Gastrocnemius medialis (tissue), 4 donors: Measurements from ENCODE around the gene CTDSPL. TPM values are rescaled to one million over a fixed set of nuclear protein-coding genes. Genes with fewer than 3 reads are reported as not detected.
A peak's percentile ranks its signal among the peaks of the same experiment; 100 is the strongest.

ENCODE experiments used
- ATAC-seq, 2 donors: fragments of 150-250 bp; one replicate each; pipeline ENCODE4 v1.9.1; 2016
- DNase-seq, 2 donors: peaks; one replicate each; pipeline ENCODE4 v3.0.0-alpha.2; 2019
- H3K27ac ChIP-seq, 4 donors: fragments of 200-600 bp; sonication (generic); 1 replicate in 1 of 4; 2 replicates in 3 of 4; pipeline ENCODE4 v1.5.1; 2016 to 2018; ENCODE audit warnings: mild to moderate bottlenecking in 2 of 4, moderate library complexity in 1 of 4
- H3K27me3 ChIP-seq, 3 donors: fragments of 200-600 bp; sonication (generic) in 2 of 3; 1 replicate in 1 of 3; 2 replicates in 2 of 3; pipeline versions ENCODE4 v1.5.1 to v1.6.0; 2016 to 2019; ENCODE audit warnings: mild to moderate bottlenecking in 1 of 3, moderate library complexity in 1 of 3
- H3K36me3 ChIP-seq, 2 donors: fragments of 200-600 bp; sonication (generic) in 1 of 2; one replicate each; pipeline ENCODE4 v1.5.1; 2017 to 2018
- H3K4me1 ChIP-seq, 2 donors: fragments of 200-600 bp; sonication (generic) in 1 of 2; one replicate each; pipeline ENCODE4 v1.5.1; 2016 to 2017; ENCODE audit warnings: mild to moderate bottlenecking in 2 of 2
- H3K4me3 ChIP-seq, 4 donors: fragments of 200-600 bp; sonication (generic) in 3 of 4; 1 replicate in 1 of 4; 2 replicates in 3 of 4; pipeline ENCODE4 v1.5.1; 2016 to 2019; ENCODE audit warnings: mild to moderate bottlenecking in 2 of 4
- H3K9me3 ChIP-seq, 3 donors: fragments of 200-600 bp; sonication (generic) in 2 of 3; 1 replicate in 1 of 3; 2 replicates in 2 of 3; pipeline ENCODE4 v1.5.1; 2016 to 2019
- CTCF ChIP-seq, 5 experiments: fragments of 450-650 bp in 3 of 5; fragments of 200-600 bp in 2 of 5; sonication (generic) in 2 of 5; IDR thresholded peaks in 4 of 5; conservative IDR thresholded peaks in 1 of 5; 1 replicate in 4 of 5; 2 replicates in 1 of 5; pipeline ENCODE4 v1.5.1; 2016 to 2019; ENCODE audit warnings: antibody characterized with exemption in 5 of 5, mild to moderate bottlenecking in 3 of 5, moderate library complexity in 3 of 5
- POLR2A ChIP-seq, 2 donors: fragments of 450-650 bp; IDR thresholded peaks; one replicate each; pipeline ENCODE4 v1.6.1; 2017; ENCODE audit warnings: antibody characterized with exemption in 2 of 2, mild to moderate bottlenecking in 2 of 2, moderate library complexity in 2 of 2
- in situ Hi-C, 4 donors: fragments of 200-750 bp; cut with MboI; loops; one replicate each; pipeline versions ENCODE4 v1.15.0 to v1.8.0; 2017; ENCODE audit warnings: low sequenced_read_pairs in 4 of 4
- intact Hi-C: fragments of 100-400 bp; cut with DNase I; formaldehyde crosslinking; loops from one replicate; pipeline ENCODE4 v1.15.1; 2023; ENCODE audit warnings: low total_unique reads
- total RNA-seq, 4 donors: library from RNA; depleted of rRNA; stranded (reverse); fragments of >200 nt; gene quantifications; one replicate each; pipeline versions ENCODE4 v1.1.0 to v1.2.3, GENCODE V29; 2016

CTDSPL gene
- total RNA-seq, 4 donors from 2014 or later, result 12.1 to 23.1 (median 14.6) TPM

- peaks cover 6 to 17% of the 10 kb centered on the region in 2 donors for H3K4me1 ChIP-seq
- H3K27me3 ChIP-seq, result no peaks in the 10 kb centered on the region
- ATAC-seq, result no peak
- peaks cover 0 to 7% of the 10 kb centered on the region in 2 donors for H3K36me3 ChIP-seq
- intact Hi-C loops, result no loop called here
- H3K4me3 ChIP-seq, result no peak overlapping the region
- H3K27ac ChIP-seq, result no peak overlapping the region
- TF ChIP-seq CTCF (IDR thresholded peaks at IDR 0.05 in 4 of 5, conservative IDR thresholded peaks at IDR 0.05 in 1 of 5) (no peak), POLR2A (IDR thresholded peaks at IDR 0.05) (no peak)
- in situ Hi-C loops, result no loop called here
- H3K9me3 ChIP-seq, result no peaks in the 10 kb centered on the region
- no peak for DNase-seq
Measured at GRCh38 chr3:38021196-38021595, 159.5 kb downstream of the CTDSPL start.

GRCh38 chr3:38022301-38022700, 160.6 kb downstream of the CTDSPL start:
- Histone ChIP-seq H3K4me1 (peaks cover 6 to 17% of the 10 kb centered on the region in 2 donors), H3K27me3 (no peaks in the 10 kb centered on the region), H3K36me3 (no peaks in the 10 kb centered on the region), H3K27ac (no peak overlapping the region), H3K9me3 (no peaks in the 10 kb centered on the region), H3K4me3 (no peak overlapping the region)
- no peak for TF ChIP-seq POLR2A (IDR thresholded peaks at IDR 0.05)
- TF ChIP-seq CTCF (IDR thresholded peaks at IDR 0.05 in 4 of 5, conservative IDR thresholded peaks at IDR 0.05 in 1 of 5), result no peak
- in situ Hi-C loops (no loop called here), intact Hi-C loops (no loop called here)
- no peak for DNase-seq
- no peak for ATAC-seq

GRCh38 chr3:38022896-38023709, 161.4 kb downstream of the CTDSPL start:
- no peaks in the 10 kb centered on the region for H3K27me3 ChIP-seq
- no peaks in the 10 kb centered on the region for H3K9me3 ChIP-seq
- H3K27ac ChIP-seq, result peak overlapping the region in 3 of 4 donors; percentile 96 to 97 (median 96)
- DNase-seq (no peak), ATAC-seq (no peak)
- no peak overlapping the region for H3K4me3 ChIP-seq
- no peaks in the 10 kb centered on the region for H3K36me3 ChIP-seq
- peaks cover 6 to 17% of the 10 kb centered on the region in 2 donors for H3K4me1 ChIP-seq
- TF ChIP-seq POLR2A (IDR thresholded peaks at IDR 0.05), result no peak
- TF ChIP-seq CTCF (IDR thresholded peaks at IDR 0.05 in 4 of 5, conservative IDR thresholded peaks at IDR 0.05 in 1 of 5), result no peak
- intact Hi-C loops, result no loop called here
- in situ Hi-C loops, result no loop called here

- Histone ChIP-seq H3K9me3 (no peaks in the 10 kb centered on the region), H3K27me3 (peaks cover 0 to 15% (median 0%) of the 10 kb centered on the region in 3 donors), H3K4me1 (peaks cover 6 to 29% of the 10 kb centered on the region in 2 donors), H3K36me3 (no peaks in the 10 kb centered on the region), H3K4me3 (no peak overlapping the region), H3K27ac (no peak overlapping the region)
- in situ Hi-C loops (no loop called here), intact Hi-C loops (no loop called here)
- DNase-seq (no peak), ATAC-seq (no peak)
- TF ChIP-seq POLR2A (IDR thresholded peaks at IDR 0.05) (no peak), CTCF (IDR thresholded peaks at IDR 0.05 in 4 of 5, conservative IDR thresholded peaks at IDR 0.05 in 1 of 5) (no peak)
Measured at GRCh38 chr3:38026856-38027255, 165.2 kb downstream of the CTDSPL start.
